K562 (cell line): ENCODE results near the gene SLC6A13. TPM values are rescaled to one million over a fixed set of nuclear protein-coding genes. Genes with fewer than 3 reads are reported as not detected.

Source experiments
- ATAC-seq: fragments of 200-7000 bp; cut with Tn5 transposase; 3 replicates; pipeline ENCODE4 v1.9.1; 2020; ENCODE audit warnings: moderate library complexity
- BruUV-seq: library from RNA; stranded (reverse); fragments of 400-500 nt; replicated peaks from 2 replicates; lab custom pipeline; 2021; lab: Mats Ljungman, UMichigan
- CTCF ChIA-PET: fragments of 300-600 bp; formaldehyde crosslinking; extraction: SDS; loops from one replicate; lab custom pipeline; 2021; ENCODE audit warnings: low intra/inter-chr PET ratio; lab: Yijun Ruan, JAX
- POLR2A ChIA-PET: fragments of 300-600, 350-650 bp; sonication (Branson Sonifier 250); formaldehyde crosslinking; extraction: SDS; loops from one replicate; lab custom pipeline; 2021; ENCODE audit warnings: antibody characterized with exemption, inconsistent platforms; lab: Yijun Ruan, JAX
- DNase-seq, 4 experiments: peaks; one replicate each; pipeline versions ENCODE4 v3.0.0 to v3.0.0-alpha.2; 2011 to 2018; ENCODE audit warnings: low spot score in 3 of 4, mixed read lengths in 3 of 4; ENCODE audit errors: extremely low read depth in 1 of 4
- FAIRE-seq: peaks from 2 replicates; lab custom pipeline; 2011; peaks lifted over from hg19 to GRCh38; lab: Jason Lieb, UNC
- H2AFZ ChIP-seq: 2 replicates; pipeline ENCODE4 v1.6.0; 2011; ENCODE audit warnings: low read depth, low read length, control low read depth, inconsistent platforms
- H3K27ac ChIP-seq: fragments of 200-600 bp; 3 replicates; pipeline ENCODE4 v1.8.0; 2011; ENCODE audit warnings: low read depth, mild to moderate bottlenecking, control low read depth, inconsistent platforms, low read length, moderate library complexity, mixed read lengths; ENCODE audit errors: extremely low read depth
- H3K27me3 ChIP-seq, 2 experiments: fragments of 300-600 bp in 1 of 2; 2 replicates in 1 of 2; 3 replicates in 1 of 2; pipeline versions ENCODE4 v1.6.0 to v1.8.0; 2011; ENCODE audit warnings: inconsistent platforms in 2 of 2, low read length in 2 of 2, mild to moderate bottlenecking in 1 of 2, mixed read lengths in 1 of 2, moderate library complexity in 1 of 2; ENCODE audit not compliant: control insufficient read depth in 2 of 2, insufficient read depth in 2 of 2
- H3K36me3 ChIP-seq: fragments of 300-600 bp; 3 replicates; pipeline ENCODE4 v1.8.0; 2011; ENCODE audit warnings: mild to moderate bottlenecking, low read length, inconsistent platforms; ENCODE audit not compliant: control insufficient read depth, insufficient read depth
- H3K4me1 ChIP-seq, 2 experiments: fragments of 200-600 bp in 1 of 2; replicated peaks in 1 of 2; 2 replicates in 1 of 2; 3 replicates in 1 of 2; pipeline versions ENCODE4 v1.5.1 to v1.8.0; 2011; ENCODE audit warnings: inconsistent platforms in 2 of 2, low read length in 2 of 2, mild to moderate bottlenecking in 1 of 2, mixed read lengths in 1 of 2, moderate library complexity in 1 of 2; ENCODE audit not compliant: control insufficient read depth in 2 of 2, insufficient read depth in 2 of 2
- H3K4me2 ChIP-seq: 2 replicates; pipeline ENCODE4 v1.6.1; 2011; ENCODE audit warnings: low read length, control low read depth, inconsistent platforms, mixed read lengths; ENCODE audit not compliant: insufficient read depth
- H3K4me3 ChIP-seq: fragments of 200-600 bp; sonication (generic), shearing (Covaris generic); 2 replicates; pipeline ENCODE4 v1.5.1; 2016; ENCODE audit warnings: control low read depth, inconsistent platforms
- H3K79me2 ChIP-seq: fragments of 200-600 bp; 3 replicates; pipeline ENCODE4 v1.8.0; 2011; ENCODE audit warnings: low read length, inconsistent platforms; ENCODE audit not compliant: control insufficient read depth, insufficient read depth
- H3K9ac ChIP-seq, 2 experiments: 2 replicates each; pipeline versions ENCODE4 v1.6.0 to v1.6.1; 2011; ENCODE audit warnings: low read depth in 2 of 2, low read length in 2 of 2, control low read depth in 1 of 2, inconsistent platforms in 1 of 2, mild to moderate bottlenecking in 1 of 2, mixed read lengths in 1 of 2; ENCODE audit not compliant: insufficient read depth in 1 of 2
- H3K9me1 ChIP-seq: one replicate; pipeline ENCODE4 v1.6.0; 2011; ENCODE audit warnings: inconsistent platforms, mild to moderate bottlenecking, low read length, moderate library complexity; ENCODE audit not compliant: control insufficient read depth, insufficient read depth
- H3K9me3 ChIP-seq: replicated peaks from 2 replicates; pipeline ENCODE4 v1.5.1; 2011; ENCODE audit warnings: low read depth, low read length, inconsistent platforms; ENCODE audit not compliant: control insufficient read depth, insufficient read depth
- H4K20me1 ChIP-seq: replicated peaks from 2 replicates; pipeline ENCODE4 v1.6.1; 2011; ENCODE audit warnings: low read length, inconsistent platforms, mixed read lengths; ENCODE audit not compliant: control insufficient read depth, insufficient read depth
- ARHGAP35 ChIP-seq: fragments of 450-650 bp; IDR thresholded peaks from 2 replicates; pipeline ENCODE4 v1.6.1; 2018; ENCODE audit not compliant: partially characterized antibody
- BCOR ChIP-seq: fragments of 450-650 bp; IDR thresholded peaks from 2 replicates; pipeline ENCODE4 v1.6.1; 2016
- DMBX1 ChIP-seq: fragments of 250-450 bp; sonication (Bioruptor Pico); IDR thresholded peaks from 2 replicates; pipeline ENCODE4 v1.8.0; 2022; ENCODE audit warnings: inconsistent platforms, mild to moderate bottlenecking, moderate library complexity, borderline replicate concordance
- MAFG ChIP-seq: fragments of 450-650 bp; conservative IDR thresholded peaks from 2 replicates; pipeline ENCODE4 v1.6.1; 2016; ENCODE audit warnings: missing genetic modification characterization, missing compliant biosample characterization
- NR3C1 ChIP-seq: sonication (generic); formaldehyde crosslinking; IDR thresholded peaks from 2 replicates; pipeline ENCODE4 v1.8.1; 2022; ENCODE audit warnings: missing genetic modification reagents
- RBM25 ChIP-seq: fragments of 200-400 bp; formaldehyde crosslinking; IDR thresholded peaks from 2 replicates; pipeline ENCODE4 v1.6.1; 2018; ENCODE audit warnings: low read length, low read depth, moderate library complexity; ENCODE audit not compliant: severe bottlenecking
- ZBTB1 ChIP-seq: sonication (generic); formaldehyde crosslinking; IDR thresholded peaks from 2 replicates; pipeline ENCODE4 v1.8.1; 2023; ENCODE audit warnings: missing genetic modification reagents, low read depth, mild to moderate bottlenecking, borderline replicate concordance
- ZNF431 ChIP-seq: sonication (generic); formaldehyde crosslinking; IDR thresholded peaks from 2 replicates; pipeline ENCODE4 v1.8.0; 2022; ENCODE audit warnings: mild to moderate bottlenecking, missing genetic modification reagents
- WGBS: fragments of 100-300 bp; shearing (Covaris generic); methylation state at CpG from one replicate; pipeline ENCODE4 v1.1.6; 2016; ENCODE audit warnings: low coverage, mixed read lengths; ENCODE audit not compliant: insufficient coverage; ENCODE audit errors: missing lambda C conversion rate; 5-methylcytosine and 5-hydroxymethylcytosine counted together
- in situ Hi-C: fragments of 300-500 bp; cut with MboI; formaldehyde crosslinking; loops from 4 replicates; pipeline ENCODE4 v1.15.0; 2018; ENCODE audit warnings: inconsistent platforms, mixed read lengths
- intact Hi-C: fragments of 100-400 bp; cut with micrococcal nuclease; formaldehyde crosslinking; loops from 2 replicates; pipeline ENCODE4 v1.14.2; 2022
- polyA plus RNA-seq, 8 experiments: library from polyadenylated mRNA; depleted of rRNA in 4 of 8; stranded (reverse) in 5 of 8; unstranded in 3 of 8; fragments of >200 nt; fragmentation: Nextera tagmentation in 2 of 8; fragmentation: Illumina TruSeq in 1 of 8; extraction: Ambion mirVana in 2 of 8; extraction: Trizol in 1 of 8; gene quantifications; 2 replicates each; pipeline versions ENCODE4 v1.2.1 to v1.2.3, GENCODE V29; 2011 to 2014; ENCODE audit warnings: inconsistent platforms in 1 of 8, missing spikeins in 1 of 8
- total RNA-seq, 7 experiments: library from RNA; depleted of rRNA in 6 of 7; stranded (reverse); fragments of >200 nt in 6 of 7; fragmentation: Illumina TruSeq in 2 of 7; extraction: Trizol in 2 of 7; gene quantifications; 2 replicates each; pipeline versions ENCODE4 v1.2.1 to v1.2.3, GENCODE V29; 2011 to 2021; ENCODE audit warnings: low replicate concordance in 1 of 7

Gene SLC6A13
- total and polyA plus RNA-seq, 9 of the 15 experiments (the other 6 are each of a cell fraction or from before 2014, with no cell fraction given), result 0.06 to 0.33 (median 0.22) TPM; not detected in 4

DNA sequence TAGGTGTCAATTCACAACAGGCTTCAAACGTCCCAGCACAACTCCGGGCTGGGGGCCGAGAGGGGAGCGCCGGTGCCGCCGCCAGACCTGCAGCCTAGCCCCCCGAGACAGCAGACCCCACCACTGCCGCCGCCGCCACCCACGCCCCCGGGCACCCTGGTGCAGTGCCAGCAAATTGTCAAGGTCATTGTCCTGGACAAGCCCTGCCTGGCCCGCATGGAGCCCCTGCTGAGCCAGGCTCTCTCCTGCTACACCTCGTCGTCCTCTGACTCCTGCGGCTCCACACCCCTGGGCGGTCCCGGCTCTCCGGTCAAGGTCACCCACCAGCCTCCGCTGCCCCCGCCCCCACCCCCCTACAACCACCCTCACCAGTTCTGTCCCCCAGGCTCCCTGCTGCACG lies 88.0 kb downstream of the SLC6A13 start:
- BruUV-seq, result no TSS peak
- Histone ChIP-seq H3K9ac (no peak overlapping the region), H4K20me1 (no peaks in the 10 kb centered on the region), H3K9me3 (no peaks in the 10 kb centered on the region), H3K4me3 (no peak overlapping the region), H3K4me2 (no peak overlapping the region), H3K4me1 (peaks cover 0 to 32% of the 10 kb centered on the region in 2 experiments; a peak in 3 of 5 replicates), H3K27me3 (peaks cover 2 to 78% of the 10 kb centered on the region in 2 experiments; a peak in 3 of 5 replicates), H3K27ac (no peak overlapping the region), H3K9me1 (no peaks in the 10 kb centered on the region), H3K36me3 (no peaks in the 10 kb centered on the region), H2AFZ (no peak overlapping the region)
- POLR2A ChIA-PET, result no interaction called here
- intact Hi-C loops, result no loop called here
- no peak for DNase-seq
- TF ChIP-seq ZNF431 (CRISPR knock-in tag), result no peak
- no peak for TF ChIP-seq ZBTB1 (CRISPR knock-in tag)
- no peak for TF ChIP-seq DMBX1 (CRISPR knock-in tag)
- TF ChIP-seq NR3C1 (CRISPR knock-in tag), result no peak
- TF ChIP-seq, all 486 proteins: peak for 0
- H3K79me2 ChIP-seq, result no peaks in the 10 kb centered on the region
- no peak for ATAC-seq
- WGBS, result 5% methylated on average over 7 of the region's 23 CpGs
- no peak for FAIRE-seq
- in situ Hi-C loops, result no loop called here
- CTCF ChIA-PET, result no interaction called here

GRCh38 chr12:174124-174523 lies 88.5 kb downstream of the SLC6A13 start:
- ATAC-seq (no peak), FAIRE-seq (no peak), DNase-seq (no peak)
- Histone ChIP-seq H3K9ac (no peak overlapping the region), H3K27me3 (peaks cover 2 to 78% of the 10 kb centered on the region in 2 experiments; a peak in 3 of 5 replicates), H3K79me2 (no peaks in the 10 kb centered on the region), H3K27ac (no peak overlapping the region), H2AFZ (no peak overlapping the region), H3K4me3 (no peak overlapping the region), H3K4me1 (peaks cover 0 to 32% of the 10 kb centered on the region in 2 experiments; a peak in 3 of 5 replicates), H3K36me3 (no peaks in the 10 kb centered on the region), H4K20me1 (no peaks in the 10 kb centered on the region), H3K4me2 (no peak overlapping the region), H3K9me3 (no peaks in the 10 kb centered on the region), H3K9me1 (no peaks in the 10 kb centered on the region)
- intact Hi-C loops (no loop called here), in situ Hi-C loops (no loop called here)
- ChIA-PET POLR2A (interaction anchor here (0.6 kb wide), 1 partner anchor 38 kb away, joined by 3 read pairs; no protein-coding TSS in a partner anchor), CTCF (no interaction called here)
- peak; percentile 37 for TF ChIP-seq RBM25
- TF ChIP-seq MAFG (tag), result no peak
- 0 out of 2 replicates have a peak, but pooled peaks have one; percentile 24 for TF ChIP-seq BCOR
- no peak for TF ChIP-seq ARHGAP35
- no TSS peak for BruUV-seq
- 3% methylated on average over 3 of the region's 6 CpGs for WGBS
